ENCODE results near the gene FZD2.

DNA sequence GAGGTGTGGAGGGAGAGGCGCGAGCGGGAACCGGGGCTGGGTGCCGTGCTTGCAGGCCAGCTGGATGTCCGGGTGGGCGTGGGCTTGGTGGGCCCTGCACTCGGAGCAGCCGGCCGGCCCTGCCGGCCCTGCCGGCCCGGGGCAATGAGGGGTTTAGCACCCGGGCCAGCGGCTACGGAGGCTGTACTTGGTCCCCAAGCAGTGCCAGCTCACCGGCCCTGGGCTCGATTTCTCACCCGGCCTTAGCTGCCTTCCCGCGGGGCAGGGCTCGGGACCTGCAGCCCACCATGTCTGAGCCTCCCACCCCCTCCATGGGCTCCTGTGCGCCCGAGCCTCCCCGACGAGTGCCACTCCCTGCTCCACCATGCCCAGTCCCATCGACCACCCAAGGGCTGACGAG is 29.3 kb upstream of the FZD2 start:
- no peak for TF ChIP-seq EZH2phosphoT487 (IDR thresholded peaks at IDR 0.05; ENCODE audit: insufficient read depth, low read depth)
- TF ChIP-seq EZH2 (IDR thresholded peaks at IDR 0.05; ENCODE audit: insufficient read depth, poor library complexity, severe bottlenecking): no peak
